Breast epithelium (tissue), 4 donors: ENCODE results near the gene AEN. TPM values are rescaled to one million over a fixed set of nuclear protein-coding genes. Genes with fewer than 3 reads are reported as not detected.

Experiments
- DNase-seq, 2 donors: peaks; one replicate each; pipeline ENCODE4 v3.0.0-alpha.2; 2019; ENCODE audit warnings: low spot score in 2 of 2
- H3K27ac ChIP-seq, 2 donors: fragments of 200-600 bp; sonication (generic) in 1 of 2; one replicate each; pipeline ENCODE4 v1.5.1; 2016 to 2019; ENCODE audit warnings: mild to moderate bottlenecking in 1 of 2
- H3K27me3 ChIP-seq, 2 donors: fragments of 200-600 bp; sonication (generic) in 1 of 2; one replicate each; pipeline versions ENCODE4 v1.5.1 to v1.6.0; 2017 to 2019; ENCODE audit warnings: control low read depth in 1 of 2, mild to moderate bottlenecking in 1 of 2
- H3K36me3 ChIP-seq: fragments of 200-600 bp; one replicate; pipeline ENCODE4 v1.5.1; 2019
- H3K4me1 ChIP-seq, 2 donors: fragments of 200-600 bp; sonication (generic); one replicate each; pipeline ENCODE4 v1.5.1; 2016 to 2019; ENCODE audit warnings: control low read depth in 1 of 2
- H3K4me3 ChIP-seq, 3 donors: fragments of 200-600 bp; sonication (generic); 1 replicate in 2 of 3; 2 replicates in 1 of 3; pipeline ENCODE4 v1.5.1; 2016 to 2019; ENCODE audit warnings: mild to moderate bottlenecking in 3 of 3, moderate library complexity in 2 of 3
- H3K9me3 ChIP-seq, 2 donors: fragments of 200-600 bp; sonication (generic) in 1 of 2; one replicate each; pipeline ENCODE4 v1.5.1; 2016 to 2019; ENCODE audit warnings: control low read depth in 1 of 2
- POLR2A ChIP-seq: fragments of 450-650 bp; IDR thresholded peaks from one replicate; pipeline ENCODE4 v1.6.1; 2016; ENCODE audit warnings: antibody characterized with exemption, mild to moderate bottlenecking, moderate library complexity
- POLR2AphosphoS5 ChIP-seq, 3 donors: sonication (generic); formaldehyde crosslinking; IDR thresholded peaks; one replicate each; pipeline ENCODE4 v1.6.1; 2017; ENCODE audit warnings: antibody characterized with exemption in 3 of 3
- intact Hi-C: fragments of 100-400 bp; cut with DNase I; formaldehyde crosslinking; loops from one replicate; pipeline ENCODE4 v1.15.1; 2023; ENCODE audit warnings: low total_unique reads
- total RNA-seq, 3 donors: library from RNA; depleted of rRNA; stranded (reverse); fragments of >200 nt; gene quantifications; one replicate each; pipeline ENCODE4 v1.1.0, GENCODE V29; 2016
- TF ChIP-seq, protein P1 (sequence below), 3 donors: fragments of 450-650 bp; IDR thresholded peaks; one replicate each; pipeline ENCODE4 v1.5.1; 2016 to 2017; ENCODE audit warnings: antibody characterized with exemption in 3 of 3, mild to moderate bottlenecking in 3 of 3, moderate library complexity in 3 of 3

Gene AEN
- total RNA-seq, 3 donors from 2014 or later: 11.7 to 21.6 (median 18.1) TPM

DNA sequence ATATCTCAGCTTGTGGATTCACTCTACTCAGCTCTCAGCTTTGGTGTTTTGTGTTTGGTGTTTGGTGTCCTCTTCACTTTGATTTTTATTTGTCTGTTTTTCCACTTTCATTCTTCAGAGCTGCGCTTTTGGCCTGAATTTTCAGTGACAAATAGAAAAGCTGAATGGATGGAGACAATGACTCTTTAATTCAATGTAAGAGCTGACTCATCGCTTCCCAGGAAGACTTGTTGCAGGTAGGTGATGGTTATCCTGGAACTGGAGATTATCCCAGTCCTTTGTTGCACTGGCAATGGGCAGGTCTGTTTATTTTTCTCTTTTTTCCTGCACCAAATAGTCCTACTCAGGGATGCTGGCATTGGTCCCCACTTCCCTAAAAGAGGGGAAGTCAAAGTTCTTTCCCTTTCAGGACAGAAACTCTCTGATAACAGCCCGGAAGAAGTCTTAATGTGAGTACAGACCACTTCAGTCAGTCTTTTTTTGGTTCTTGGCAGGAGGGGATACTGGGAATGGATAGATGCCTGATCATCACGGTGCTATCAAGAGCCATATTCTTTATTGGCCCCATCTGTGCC lies 12.4 kb upstream of the AEN start:
- no peaks in the 10 kb centered on the region for H3K9me3 ChIP-seq
- H3K4me3 ChIP-seq: no peak overlapping the region
- TF ChIP-seq, protein P1, sequence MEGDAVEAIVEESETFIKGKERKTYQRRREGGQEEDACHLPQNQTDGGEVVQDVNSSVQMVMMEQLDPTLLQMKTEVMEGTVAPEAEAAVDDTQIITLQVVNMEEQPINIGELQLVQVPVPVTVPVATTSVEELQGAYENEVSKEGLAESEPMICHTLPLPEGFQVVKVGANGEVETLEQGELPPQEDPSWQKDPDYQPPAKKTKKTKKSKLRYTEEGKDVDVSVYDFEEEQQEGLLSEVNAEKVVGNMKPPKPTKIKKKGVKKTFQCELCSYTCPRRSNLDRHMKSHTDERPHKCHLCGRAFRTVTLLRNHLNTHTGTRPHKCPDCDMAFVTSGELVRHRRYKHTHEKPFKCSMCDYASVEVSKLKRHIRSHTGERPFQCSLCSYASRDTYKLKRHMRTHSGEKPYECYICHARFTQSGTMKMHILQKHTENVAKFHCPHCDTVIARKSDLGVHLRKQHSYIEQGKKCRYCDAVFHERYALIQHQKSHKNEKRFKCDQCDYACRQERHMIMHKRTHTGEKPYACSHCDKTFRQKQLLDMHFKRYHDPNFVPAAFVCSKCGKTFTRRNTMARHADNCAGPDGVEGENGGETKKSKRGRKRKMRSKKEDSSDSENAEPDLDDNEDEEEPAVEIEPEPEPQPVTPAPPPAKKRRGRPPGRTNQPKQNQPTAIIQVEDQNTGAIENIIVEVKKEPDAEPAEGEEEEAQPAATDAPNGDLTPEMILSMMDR (IDR thresholded peaks at IDR 0.05): no peak
- TF ChIP-seq POLR2AphosphoS5 (IDR thresholded peaks at IDR 0.05): no peak
- no peak for TF ChIP-seq POLR2A
- H3K36me3 ChIP-seq: no peaks in the 10 kb centered on the region
- peaks cover 0 to 8% of the 10 kb centered on the region in 2 donors for H3K4me1 ChIP-seq
- H3K27me3 ChIP-seq: peaks cover 6 to 49% of the 10 kb centered on the region in 2 donors
- DNase-seq: no peak
- no peak overlapping the region for H3K27ac ChIP-seq
- intact Hi-C loops: no loop called here

DNA sequence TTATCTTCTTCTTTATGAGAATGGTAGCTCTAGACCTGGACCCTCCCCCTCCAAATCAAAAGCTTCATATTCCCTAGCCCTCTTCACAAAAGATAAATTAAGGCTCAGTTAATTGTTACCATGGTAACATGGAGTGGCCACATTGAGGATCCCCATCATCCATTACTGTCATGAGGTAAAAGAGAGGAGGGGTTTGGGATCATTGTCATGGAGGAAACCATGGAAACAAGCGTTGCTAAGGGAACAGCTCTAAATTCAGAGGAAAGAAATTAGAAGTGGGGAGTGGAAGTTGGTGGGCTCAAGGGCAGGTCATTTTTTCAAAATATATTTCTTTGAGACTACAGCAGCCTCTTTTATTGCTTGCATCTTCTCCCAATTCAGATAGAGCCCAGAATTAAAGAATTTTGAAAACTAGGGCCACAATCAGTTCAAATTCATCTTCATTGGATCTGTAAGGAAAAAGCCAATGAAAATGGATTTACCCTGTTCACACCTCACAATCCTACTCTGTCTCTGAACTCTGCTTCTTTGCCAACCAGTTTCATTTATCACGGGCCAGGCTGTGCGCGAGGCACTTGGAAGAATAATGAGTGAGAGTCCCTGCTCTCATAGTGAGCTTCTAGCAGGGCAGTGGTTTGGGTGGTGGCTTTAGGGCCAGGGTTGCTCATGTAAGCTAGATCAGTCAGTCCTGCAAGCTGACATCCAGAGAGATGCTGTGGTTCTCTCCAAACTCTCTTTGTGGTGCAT lies 11.6 kb upstream of the AEN start:
- Histone ChIP-seq H3K27ac (no peak overlapping the region), H3K27me3 (peaks cover 6 to 41% of the 10 kb centered on the region in 2 donors), H3K36me3 (no peaks in the 10 kb centered on the region), H3K9me3 (no peaks in the 10 kb centered on the region), H3K4me1 (peaks cover 0 to 7% of the 10 kb centered on the region in 2 donors), H3K4me3 (no peak overlapping the region)
- TF ChIP-seq, protein P1 (IDR thresholded peaks at IDR 0.05): no peak
- no peak for TF ChIP-seq POLR2AphosphoS5 (IDR thresholded peaks at IDR 0.05)
- no peak for TF ChIP-seq POLR2A
- intact Hi-C loops: no loop called here
- no peak for DNase-seq

DNA sequence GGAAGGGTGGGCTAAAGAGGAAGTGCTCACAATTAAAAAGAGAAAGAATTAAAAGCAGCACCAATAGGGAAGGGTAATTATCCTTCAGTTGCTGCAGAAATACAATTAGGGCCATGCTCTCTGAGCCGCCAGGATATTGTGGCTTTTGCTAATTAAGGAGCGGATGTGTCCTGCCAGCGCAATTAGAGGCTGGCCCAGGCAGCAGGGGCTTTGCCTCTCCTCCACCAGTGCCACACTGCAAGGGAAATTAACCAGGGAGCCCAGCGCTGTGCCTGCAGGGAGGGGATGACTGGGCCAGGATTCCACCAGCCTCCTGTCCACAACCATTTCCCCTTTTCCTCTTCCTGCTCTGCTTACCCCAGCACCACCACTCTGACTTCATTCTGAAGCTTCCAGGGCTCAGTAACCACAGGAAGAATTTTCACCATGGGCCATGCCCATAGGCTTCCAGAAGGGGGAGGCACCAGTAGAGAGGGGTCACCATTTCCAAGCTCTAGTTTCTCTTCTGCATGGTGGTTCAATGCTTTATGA lies 10.4 kb upstream of the AEN start:
- intact Hi-C loops: no loop called here
- H3K4me3 ChIP-seq: no peak overlapping the region
- DNase-seq: no peak
- no peaks in the 10 kb centered on the region for H3K4me1 ChIP-seq
- H3K27ac ChIP-seq: no peak overlapping the region
- no peaks in the 10 kb centered on the region for H3K36me3 ChIP-seq
- no peak for TF ChIP-seq POLR2AphosphoS5 (IDR thresholded peaks at IDR 0.05)
- TF ChIP-seq, protein P1 (IDR thresholded peaks at IDR 0.05): no peak
- no peak for TF ChIP-seq POLR2A
- peaks cover 2 to 29% of the 10 kb centered on the region in 2 donors for H3K27me3 ChIP-seq
- no peaks in the 10 kb centered on the region for H3K9me3 ChIP-seq

DNA sequence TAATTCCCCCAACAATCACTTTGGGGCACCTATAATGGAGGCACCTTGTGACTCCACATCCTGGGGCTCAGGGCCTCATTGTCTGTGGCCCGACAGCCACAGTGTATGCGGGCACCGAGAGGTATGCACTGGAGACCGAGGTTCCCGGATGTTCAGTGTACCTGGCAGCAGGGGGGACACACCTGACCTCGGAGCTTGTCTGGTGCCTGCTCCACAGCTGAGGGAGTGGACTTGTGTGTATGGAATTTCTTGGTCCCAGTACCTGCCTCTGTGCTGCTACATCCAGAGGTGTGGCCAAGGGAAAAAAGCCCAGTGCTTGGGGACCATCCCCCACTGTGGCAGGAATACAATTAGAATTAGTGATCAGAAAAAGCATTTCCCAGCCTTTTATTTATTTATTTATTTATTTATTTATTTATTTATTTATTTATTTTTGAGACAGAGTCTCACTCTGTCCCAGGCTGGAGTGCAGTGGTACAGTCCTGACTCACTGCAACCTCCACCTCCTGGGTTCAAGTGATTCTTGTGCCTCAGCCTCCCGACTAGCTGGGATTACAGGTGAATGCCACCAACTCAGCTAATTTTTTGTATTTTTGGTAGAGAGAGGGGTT lies 8.8 kb upstream of the AEN start:
- H3K4me1 ChIP-seq: no peaks in the 10 kb centered on the region
- TF ChIP-seq, protein P1 (IDR thresholded peaks at IDR 0.05): no peak
- TF ChIP-seq POLR2A: no peak
- TF ChIP-seq POLR2AphosphoS5 (IDR thresholded peaks at IDR 0.05): no peak
- intact Hi-C loops: no loop called here
- DNase-seq: no peak
- no peak overlapping the region for H3K27ac ChIP-seq
- no peaks in the 10 kb centered on the region for H3K36me3 ChIP-seq
- no peak overlapping the region for H3K4me3 ChIP-seq
- peaks cover 0 to 14% of the 10 kb centered on the region in 2 donors for H3K27me3 ChIP-seq
- no peaks in the 10 kb centered on the region for H3K9me3 ChIP-seq
